HG03469 (cell line): ENCODE measurements around the gene BRF1.
"Not testable (repeated sequence)": the region's sequence is repeated elsewhere in the genome, so short reads cannot be mapped to it uniquely, and the experiment has no call there.

Source experiments
- ATAC-seq: cut with Tn5 transposase; IDR thresholded peaks from one replicate; pipeline ENCODE4 v1.9.1; 2021; ENCODE audit warnings: mild to moderate bottlenecking, moderate library complexity, moderate number of reproducible peaks; ENCODE audit not compliant: unreplicated experiment

The BRF1 gene, protein sequence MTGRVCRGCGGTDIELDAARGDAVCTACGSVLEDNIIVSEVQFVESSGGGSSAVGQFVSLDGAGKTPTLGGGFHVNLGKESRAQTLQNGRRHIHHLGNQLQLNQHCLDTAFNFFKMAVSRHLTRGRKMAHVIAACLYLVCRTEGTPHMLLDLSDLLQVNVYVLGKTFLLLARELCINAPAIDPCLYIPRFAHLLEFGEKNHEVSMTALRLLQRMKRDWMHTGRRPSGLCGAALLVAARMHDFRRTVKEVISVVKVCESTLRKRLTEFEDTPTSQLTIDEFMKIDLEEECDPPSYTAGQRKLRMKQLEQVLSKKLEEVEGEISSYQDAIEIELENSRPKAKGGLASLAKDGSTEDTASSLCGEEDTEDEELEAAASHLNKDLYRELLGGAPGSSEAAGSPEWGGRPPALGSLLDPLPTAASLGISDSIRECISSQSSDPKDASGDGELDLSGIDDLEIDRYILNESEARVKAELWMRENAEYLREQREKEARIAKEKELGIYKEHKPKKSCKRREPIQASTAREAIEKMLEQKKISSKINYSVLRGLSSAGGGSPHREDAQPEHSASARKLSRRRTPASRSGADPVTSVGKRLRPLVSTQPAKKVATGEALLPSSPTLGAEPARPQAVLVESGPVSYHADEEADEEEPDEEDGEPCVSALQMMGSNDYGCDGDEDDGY

GRCh38 chr14:105300542-105301102 lies at the start of gene BRF1:
TSS of gene BRF1 (minus strand) at chr14:105301001. CDS start at chr14:105300629, 372 bp downstream.
- ATAC-seq = peak; percentile 68

GRCh38 chr14:105349992-105350391 lies 49.2 kb upstream of the BRF1 start:
- ATAC-seq = no peak

- ATAC-seq = no peak
Observed at GRCh38 chr14:105348945-105349699, 48.3 kb upstream of the BRF1 start.

DNA sequence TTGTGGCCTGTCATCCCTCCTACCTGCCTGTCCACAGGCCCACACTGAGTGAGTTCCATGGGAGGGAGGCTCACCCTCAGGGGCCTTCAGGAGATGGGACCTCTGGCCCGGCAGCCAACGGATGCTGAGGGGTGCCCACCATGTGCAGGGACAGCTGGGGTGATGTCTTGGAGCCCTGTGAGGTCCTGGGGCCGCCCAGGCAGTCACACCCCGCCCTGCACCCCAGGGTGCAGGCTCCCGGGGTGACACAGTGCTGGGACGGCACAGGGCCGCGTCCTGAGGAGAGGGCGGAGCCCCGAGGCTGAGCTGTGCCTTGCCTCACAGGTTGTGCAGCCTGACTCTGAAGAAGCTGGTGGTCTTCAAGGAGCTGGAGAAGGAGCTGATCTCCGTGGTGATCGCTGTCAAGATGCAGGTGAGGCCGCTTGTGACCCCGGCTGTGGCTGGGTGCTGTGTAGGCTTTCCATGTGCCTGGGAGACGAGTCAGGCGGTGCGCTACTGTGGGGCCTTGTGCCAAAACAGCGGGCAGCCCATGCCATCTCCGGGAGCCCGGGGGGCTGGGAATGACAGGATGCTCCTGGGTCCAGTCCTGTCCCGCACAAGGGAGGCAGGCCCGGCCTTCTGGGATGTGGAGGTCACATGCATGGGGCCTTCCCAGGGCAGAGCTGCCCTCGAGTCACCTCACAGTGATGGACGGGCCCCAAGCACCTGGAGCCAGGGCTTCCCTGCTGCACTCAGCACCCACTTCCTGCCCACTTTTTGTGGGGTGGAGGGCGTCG lies 47.6 kb upstream of the BRF1 start:
- no peak for ATAC-seq

DNA sequence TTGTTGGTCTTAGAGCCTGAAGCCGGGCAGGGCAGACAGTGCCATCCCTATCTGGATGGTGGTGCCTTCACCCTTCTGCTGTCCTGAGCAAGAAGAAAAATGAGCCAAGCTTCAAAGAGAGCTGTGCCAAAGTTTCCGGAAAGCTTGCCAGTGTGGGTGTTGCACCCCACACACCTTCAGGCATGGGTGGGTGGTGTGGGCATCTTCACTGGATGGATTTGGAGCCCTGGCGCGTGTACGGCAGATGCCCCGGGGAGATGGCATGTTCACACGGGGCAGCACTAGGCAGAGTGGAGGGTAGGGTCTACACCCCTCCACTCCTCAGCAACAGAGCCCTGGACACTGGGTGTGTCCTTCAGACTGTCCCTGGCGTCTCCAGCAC lies 46.8 kb upstream of the BRF1 start:
- no peak for ATAC-seq

- ATAC-seq = no peak
Observed at GRCh38 chr14:105346876-105347586, 46.2 kb upstream of the BRF1 start.

GRCh38 chr14:105346200-105346533 lies 45.4 kb upstream of the BRF1 start:
- ATAC-seq = no peak

DNA sequence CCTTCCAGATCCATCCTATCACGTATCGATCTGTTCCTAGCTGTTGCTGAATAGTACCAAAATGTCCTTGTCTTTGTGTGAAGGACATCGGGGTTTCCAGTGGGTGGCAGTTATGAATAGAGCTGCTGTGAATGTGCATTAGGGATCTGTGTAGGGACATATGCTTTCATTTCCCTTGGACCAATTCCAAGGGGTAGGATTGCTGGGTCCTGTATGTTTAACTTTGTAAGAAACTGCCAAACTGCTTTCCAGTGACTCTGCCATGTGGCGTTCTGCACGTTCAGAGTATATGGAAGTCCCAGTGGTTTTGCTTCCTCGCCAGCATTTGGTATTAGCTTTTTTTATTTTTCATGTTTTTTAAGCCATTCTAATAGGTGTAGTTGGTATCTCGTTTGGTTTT lies 42.4 kb upstream of the BRF1 start:
- no peak for ATAC-seq

GRCh38 chr14:105340821-105341733 lies 40.3 kb upstream of the BRF1 start:
- ATAC-seq = no peak

- ATAC-seq = no peak
Observed at GRCh38 chr14:105337966-105338741, 37.4 kb upstream of the BRF1 start.

DNA sequence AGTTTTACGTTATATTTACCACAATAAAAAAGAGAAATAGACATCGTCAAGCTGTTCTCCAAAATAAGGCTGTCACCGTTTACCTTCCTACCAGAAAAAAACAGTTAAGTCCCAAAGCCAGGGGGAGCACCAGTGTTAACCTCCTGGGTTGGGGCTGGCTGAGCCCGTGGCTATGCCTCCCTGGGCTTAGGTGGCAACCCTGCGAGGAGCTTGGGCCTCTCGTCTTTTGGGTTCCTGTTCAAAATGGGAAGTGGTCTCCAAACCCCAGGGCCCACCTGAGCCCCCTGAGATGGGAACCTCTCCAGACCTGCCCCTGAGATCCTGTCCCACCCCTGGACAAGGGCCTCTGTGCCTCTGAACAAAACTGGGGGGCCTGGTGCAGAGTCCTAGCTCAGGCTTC lies 36.6 kb upstream of the BRF1 start:
- ATAC-seq = no peak

- ATAC-seq = no peak
Observed at GRCh38 chr14:105336477-105337287, 35.9 kb upstream of the BRF1 start.

GRCh38 chr14:105335735-105336476 lies 35.1 kb upstream of the BRF1 start:
- ATAC-seq = no peak

GRCh38 chr14:105335231-105335542 lies 34.4 kb upstream of the BRF1 start:
- ATAC-seq = not testable (repeated sequence)

GRCh38 chr14:105334383-105335230 lies 33.8 kb upstream of the BRF1 start:
- no peak for ATAC-seq
